GM18511 (cell line): Measurements from ENCODE around the gene MAP3K10.
"Not testable (repeated sequence)": the region's sequence is repeated elsewhere in the genome, so short reads cannot be mapped to it uniquely, and the experiment has no call there.

Experiments
- ATAC-seq: cut with Tn5 transposase; IDR thresholded peaks from one replicate; pipeline ENCODE4 v1.9.1; 2021; ENCODE audit warnings: mild to moderate bottlenecking, moderate library complexity; ENCODE audit not compliant: unreplicated experiment

MAP3K10 gene

GRCh38 chr19:40216777-40217026, 25.5 kb downstream of the MAP3K10 start:
- ATAC-seq = no peak

GRCh38 chr19:40217027-40217810, 26.0 kb downstream of the MAP3K10 start:
- ATAC-seq = no peak

- no peak for ATAC-seq
Observed at GRCh38 chr19:40217934-40218890, 27.0 kb downstream of the MAP3K10 start, which contains the start of gene TTC9B. TSS of gene TTC9B (minus strand) at chr19:40218384. CDS start at chr19:40218381, 3 bp downstream.

DNA sequence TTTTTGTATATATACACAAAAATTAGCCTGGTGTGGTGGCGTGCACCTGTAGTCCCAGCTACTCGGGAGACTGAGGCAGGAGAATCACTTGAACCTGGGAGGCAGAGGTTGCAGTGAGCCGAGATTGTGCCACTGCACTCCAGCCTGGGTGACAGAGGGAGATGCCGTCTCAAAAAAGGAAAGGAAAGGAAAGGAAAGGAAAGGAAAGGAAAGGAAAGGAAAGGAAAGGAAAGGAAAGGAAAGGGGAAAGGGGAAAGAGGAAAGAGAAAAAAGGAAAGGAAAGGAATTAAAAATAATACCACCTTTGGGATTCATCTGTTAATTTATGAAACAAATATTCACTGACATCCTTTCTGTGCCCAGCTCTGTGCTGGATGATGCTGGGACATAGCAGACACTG, 27.8 kb downstream of the MAP3K10 start:
- not testable (repeated sequence) for ATAC-seq

DNA sequence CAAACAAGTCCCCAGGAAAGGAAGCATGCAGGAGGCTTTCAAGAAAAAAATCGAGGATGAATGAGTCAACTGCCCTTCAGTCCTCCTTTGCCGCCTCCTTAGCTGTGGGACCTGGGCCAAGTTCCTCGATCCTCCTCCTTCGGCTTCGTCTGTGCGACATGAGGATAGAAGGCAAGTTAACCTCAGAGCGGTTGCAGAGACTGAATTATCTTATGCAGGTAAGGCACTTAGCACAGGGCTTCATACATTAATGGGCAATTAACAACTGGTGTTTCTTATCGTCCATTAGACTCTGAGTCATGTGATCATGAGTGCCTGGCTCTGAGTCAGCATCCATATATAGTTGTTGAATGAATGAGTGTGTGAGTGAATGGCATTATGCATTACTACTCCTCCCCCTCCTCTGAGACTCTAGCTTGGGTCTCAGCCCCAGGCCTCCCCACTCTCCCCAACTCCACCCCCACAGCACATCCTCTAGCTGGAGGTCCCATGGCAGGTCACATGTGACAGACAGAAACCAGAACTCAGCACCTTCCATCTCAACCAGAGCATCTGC, 28.6 kb downstream of the MAP3K10 start:
- no peak for ATAC-seq

- ATAC-seq = no peak
Observed at GRCh38 chr19:40220674-40221073, 29.4 kb downstream of the MAP3K10 start.

- ATAC-seq = no peak
Observed at GRCh38 chr19:40221858-40222619, 30.8 kb downstream of the MAP3K10 start.

GRCh38 chr19:40223135-40223822, 32.1 kb downstream of the MAP3K10 start:
- ATAC-seq = no peak

GRCh38 chr19:40224342-40225150, 33.3 kb downstream of the MAP3K10 start:
- ATAC-seq = no peak

DNA sequence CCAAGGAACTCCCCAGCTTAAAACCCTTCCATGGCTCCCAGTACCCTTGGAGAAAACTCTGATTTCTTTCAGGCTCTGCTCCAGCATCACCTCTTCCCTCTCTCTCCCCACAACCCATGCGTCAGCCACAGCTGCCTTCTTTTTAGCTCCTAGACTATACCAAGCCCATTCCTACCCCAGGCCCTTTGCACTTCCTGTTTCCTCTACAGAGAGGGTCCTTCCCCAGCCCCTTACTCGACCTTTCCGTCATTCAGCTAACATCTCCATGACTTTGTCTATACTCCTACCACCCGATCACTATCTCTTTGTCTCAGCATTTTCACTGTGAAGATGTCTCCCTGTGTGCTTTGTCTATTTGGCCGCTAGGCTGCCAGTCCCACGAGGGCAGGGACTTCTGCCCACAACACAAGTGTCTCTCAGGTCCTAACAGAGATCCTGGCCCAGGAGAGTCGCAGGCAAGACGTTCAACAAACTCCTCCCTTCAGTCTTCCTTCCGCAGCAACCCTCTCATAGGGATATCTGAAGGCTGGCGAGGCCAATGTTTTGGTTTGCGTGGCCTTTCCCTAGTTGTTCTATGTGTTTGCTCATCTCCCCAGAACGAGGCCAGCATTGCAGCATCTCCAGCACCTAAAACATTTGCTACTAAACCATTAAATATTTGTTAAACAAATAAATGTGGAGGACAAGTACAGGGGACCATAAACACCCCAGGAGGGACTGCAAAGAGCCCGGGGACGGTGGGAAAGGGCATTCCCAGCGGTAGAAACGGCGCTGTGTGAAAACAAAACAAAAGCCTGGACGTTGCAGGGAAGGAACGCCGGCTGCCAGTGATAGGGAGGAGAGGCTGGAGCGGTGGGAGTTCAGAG, 34.4 kb downstream of the MAP3K10 start:
- no peak for ATAC-seq

- no peak for ATAC-seq
Observed at GRCh38 chr19:40228346-40228745, 37.1 kb downstream of the MAP3K10 start.

DNA sequence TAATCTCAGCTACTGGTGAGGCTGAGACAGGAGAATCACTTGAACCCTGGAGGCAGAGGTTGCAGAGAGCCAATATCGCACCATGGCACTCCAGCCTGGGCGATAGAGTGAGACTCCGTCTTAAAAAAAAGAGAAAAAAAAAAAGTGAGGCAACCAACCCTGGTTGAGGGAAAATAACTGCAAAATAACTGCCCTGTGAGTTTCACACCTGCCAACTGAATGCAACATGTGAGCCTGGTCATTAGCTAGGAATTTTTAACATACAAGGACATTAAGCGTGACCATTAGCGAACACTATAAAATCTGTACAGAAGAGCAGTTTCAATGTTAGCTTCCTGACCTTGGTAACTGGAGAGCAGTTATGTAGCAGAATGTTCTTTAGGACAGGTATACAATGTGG, 37.6 kb downstream of the MAP3K10 start:
- ATAC-seq = no peak

DNA sequence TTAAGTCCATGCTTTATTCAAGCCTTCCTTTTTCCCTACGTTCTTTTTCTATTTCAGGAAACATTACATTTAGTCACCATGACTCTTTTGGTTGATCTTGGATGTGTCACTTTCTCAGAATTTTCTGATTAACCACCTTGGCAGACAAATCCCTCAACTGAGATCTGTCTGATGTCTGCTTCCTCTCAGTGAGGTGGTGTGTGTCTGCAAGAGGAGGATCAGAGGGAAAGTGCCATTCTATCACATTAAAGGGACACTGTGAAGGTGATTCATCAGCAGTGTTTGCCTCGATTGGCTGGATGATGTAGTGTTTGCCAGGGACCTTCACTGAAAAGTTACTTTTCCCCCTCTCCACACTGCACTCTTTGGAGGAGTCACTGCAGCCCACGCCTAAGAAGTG, 38.3 kb downstream of the MAP3K10 start:
- ATAC-seq = no peak

- ATAC-seq = no peak
Observed at GRCh38 chr19:40229926-40230417, 38.7 kb downstream of the MAP3K10 start.

- no peak for ATAC-seq
Observed at GRCh38 chr19:40231057-40231456, 39.8 kb downstream of the MAP3K10 start.

DNA sequence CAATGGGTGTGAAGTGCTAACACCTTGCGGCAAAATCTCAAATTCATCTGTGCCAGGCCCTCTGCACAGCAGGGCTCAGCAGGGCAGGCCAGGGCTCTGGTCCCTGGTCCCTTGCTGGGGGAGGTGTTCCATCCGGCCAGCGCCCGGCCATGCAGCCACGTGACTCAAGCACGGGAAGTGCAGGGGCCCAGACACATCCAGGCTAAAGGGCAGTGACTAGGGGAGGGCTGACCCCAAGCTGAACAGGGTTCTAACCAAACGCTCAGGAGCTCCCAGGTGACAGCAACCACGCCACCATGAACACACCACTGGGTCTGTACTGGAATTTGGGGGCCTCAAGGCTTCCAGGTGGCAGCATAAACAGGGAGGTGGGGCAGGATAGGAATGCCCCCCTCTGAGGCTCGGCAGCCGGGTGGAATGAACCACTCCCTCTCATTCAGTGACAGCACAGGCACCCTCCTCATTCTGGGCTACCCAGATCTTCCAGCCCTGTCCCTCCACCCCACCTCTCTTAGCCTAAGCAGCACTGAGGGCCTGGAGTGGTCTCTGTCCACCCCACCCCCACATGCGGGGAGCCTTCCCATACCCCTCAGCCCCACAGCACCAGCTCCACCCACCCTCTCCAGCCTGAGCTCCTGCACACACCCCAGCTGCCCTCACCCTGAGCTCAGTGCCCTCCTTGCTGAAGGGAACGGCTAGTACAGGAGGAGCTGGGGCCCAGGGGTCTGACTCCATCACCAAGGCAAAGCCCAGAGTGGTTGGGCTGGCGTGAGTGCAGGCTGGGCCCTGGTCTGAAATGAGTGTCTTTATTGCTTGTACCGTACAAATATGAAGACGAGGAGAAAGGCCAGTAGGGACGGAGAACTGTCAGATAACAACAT, 40.6 kb downstream of the MAP3K10 start:
- no peak for ATAC-seq

GRCh38 chr19:40232479-40232878, 41.3 kb downstream of the MAP3K10 start:
- no peak for ATAC-seq
